Vagina (tissue), 2 donors: ENCODE measurements around the gene IFRD1. TPM values are rescaled to one million over a fixed set of nuclear protein-coding genes. Genes with fewer than 3 reads are reported as not detected.

Source experiments
- DNase-seq, 2 donors: peaks; one replicate each; pipeline ENCODE4 v3.0.0-alpha.2; 2017; ENCODE audit errors: extremely low spot score in 2 of 2
- H3K27ac ChIP-seq: fragments of 200-600 bp; sonication (generic); one replicate; pipeline ENCODE4 v1.5.1; 2019
- H3K27me3 ChIP-seq: fragments of 200-600 bp; sonication (generic); one replicate; pipeline ENCODE4 v1.5.1; 2019
- H3K36me3 ChIP-seq, 2 donors: fragments of 200-600 bp; sonication (generic); one replicate each; pipeline ENCODE4 v1.5.1; 2017 to 2019
- H3K4me1 ChIP-seq: fragments of 200-600 bp; sonication (generic); one replicate; pipeline ENCODE4 v1.5.1; 2019
- H3K4me3 ChIP-seq, 2 donors: fragments of 200-600 bp; sonication (generic); 1 replicate in 1 of 2; 2 replicates in 1 of 2; pipeline ENCODE4 v1.5.1; 2016 to 2019
- H3K9me3 ChIP-seq: fragments of 200-600 bp; sonication (generic); one replicate; pipeline ENCODE4 v1.5.1; 2019
- CTCF ChIP-seq, 3 experiments: fragments of 450-650 bp in 2 of 3; fragments of 200-600 bp in 1 of 3; sonication (generic) in 1 of 3; IDR thresholded peaks; one replicate each; pipeline ENCODE4 v1.5.1; 2017 to 2019; ENCODE audit warnings: antibody characterized with exemption in 3 of 3, mild to moderate bottlenecking in 2 of 3, moderate library complexity in 2 of 3
- POLR2A ChIP-seq, 2 donors: fragments of 450-650 bp; IDR thresholded peaks; one replicate each; pipeline ENCODE4 v1.6.1; 2017; ENCODE audit warnings: antibody characterized with exemption in 2 of 2, mild to moderate bottlenecking in 2 of 2, moderate library complexity in 2 of 2
- POLR2AphosphoS5 ChIP-seq, 2 donors: sonication (generic); formaldehyde crosslinking; IDR thresholded peaks; one replicate each; pipeline ENCODE4 v1.9.0; 2017; ENCODE audit warnings: antibody characterized with exemption in 2 of 2, mild to moderate bottlenecking in 2 of 2, low read depth in 1 of 2; ENCODE audit not compliant: insufficient read depth in 1 of 2
- intact Hi-C: fragments of 100-400 bp; cut with DNase I; formaldehyde crosslinking; loops from one replicate; pipeline ENCODE4 v1.15.1; 2023
- total RNA-seq: library from RNA; depleted of rRNA; stranded (reverse); fragments of >200 nt; gene quantifications from one replicate; pipeline ENCODE4 v1.2.3, GENCODE V29; 2016

IFRD1 gene
- total RNA-seq, 1 donor from 2014 or later: 70.2 TPM

- intact Hi-C loops: no loop called here
- no peaks in the 10 kb centered on the region for H3K9me3 ChIP-seq
- no peaks in the 10 kb centered on the region for H3K36me3 ChIP-seq
- no peak overlapping the region for H3K4me3 ChIP-seq
- H3K4me1 ChIP-seq: no peaks in the 10 kb centered on the region
- TF ChIP-seq CTCF (IDR thresholded peaks at IDR 0.05) (no peak), POLR2AphosphoS5 (IDR thresholded peaks at IDR 0.05; ENCODE audit: insufficient read depth in 1 of 2, low read depth in 1 of 2) (no peak), POLR2A (IDR thresholded peaks at IDR 0.05) (no peak)
- no peak for DNase-seq
- H3K27me3 ChIP-seq: no peaks in the 10 kb centered on the region
- H3K27ac ChIP-seq: no peak overlapping the region
Observed at GRCh38 chr7:112501801-112502503, 51.7 kb downstream of the IFRD1 start.

DNA sequence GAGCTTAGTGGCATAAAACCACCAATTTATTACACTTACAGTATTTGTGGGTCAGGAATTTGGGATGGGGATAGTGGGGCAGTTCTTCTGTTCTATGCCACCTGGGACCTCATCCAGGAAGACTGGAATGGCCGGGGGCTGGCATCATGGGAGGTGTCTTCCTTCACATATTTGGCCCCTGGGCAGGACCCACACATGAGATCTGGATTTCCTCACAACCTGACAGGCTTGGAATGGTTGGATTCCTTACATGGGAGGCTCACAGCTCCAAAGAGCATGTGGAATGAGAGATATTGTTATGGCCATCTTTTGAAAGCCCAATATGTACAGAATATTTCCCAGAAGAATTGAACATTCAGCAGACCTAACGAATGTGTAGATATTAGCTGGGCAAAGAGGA, 52.4 kb downstream of the IFRD1 start:
- intact Hi-C loops: no loop called here
- no peak overlapping the region for H3K4me3 ChIP-seq
- no peaks in the 10 kb centered on the region for H3K4me1 ChIP-seq
- no peak for DNase-seq
- no peaks in the 10 kb centered on the region for H3K27me3 ChIP-seq
- no peak for TF ChIP-seq POLR2AphosphoS5 (IDR thresholded peaks at IDR 0.05; ENCODE audit: insufficient read depth in 1 of 2, low read depth in 1 of 2)
- no peak overlapping the region for H3K27ac ChIP-seq
- no peaks in the 10 kb centered on the region for H3K9me3 ChIP-seq
- no peaks in the 10 kb centered on the region for H3K36me3 ChIP-seq

- H3K4me3 ChIP-seq: no peak overlapping the region
- H3K9me3 ChIP-seq: no peaks in the 10 kb centered on the region
- no peaks in the 10 kb centered on the region for H3K36me3 ChIP-seq
- no peak for TF ChIP-seq POLR2A (IDR thresholded peaks at IDR 0.05)
- no peak for TF ChIP-seq CTCF (IDR thresholded peaks at IDR 0.05)
- intact Hi-C loops: no loop called here
- no peak for DNase-seq
- no peaks in the 10 kb centered on the region for H3K4me1 ChIP-seq
- no peaks in the 10 kb centered on the region for H3K27me3 ChIP-seq
- no peak overlapping the region for H3K27ac ChIP-seq
Observed at GRCh38 chr7:112503361-112503972, 53.2 kb downstream of the IFRD1 start.

GRCh38 chr7:112504093-112504695, 53.9 kb downstream of the IFRD1 start:
- no peaks in the 10 kb centered on the region for H3K36me3 ChIP-seq
- intact Hi-C loops: no loop called here
- no peak overlapping the region for H3K27ac ChIP-seq
- H3K9me3 ChIP-seq: no peaks in the 10 kb centered on the region
- DNase-seq: no peak
- no peaks in the 10 kb centered on the region for H3K4me1 ChIP-seq
- TF ChIP-seq CTCF (IDR thresholded peaks at IDR 0.05): no peak
- no peak for TF ChIP-seq POLR2A (IDR thresholded peaks at IDR 0.05)
- TF ChIP-seq POLR2AphosphoS5 (IDR thresholded peaks at IDR 0.05; ENCODE audit: insufficient read depth in 1 of 2, low read depth in 1 of 2): no peak
- no peaks in the 10 kb centered on the region for H3K27me3 ChIP-seq
- no peak overlapping the region for H3K4me3 ChIP-seq

GRCh38 chr7:112505495-112505894, 55.2 kb downstream of the IFRD1 start:
- Histone ChIP-seq H3K27me3 (no peaks in the 10 kb centered on the region), H3K4me1 (no peaks in the 10 kb centered on the region), H3K9me3 (no peaks in the 10 kb centered on the region), H3K27ac (no peak overlapping the region), H3K4me3 (no peak overlapping the region), H3K36me3 (no peaks in the 10 kb centered on the region)
- intact Hi-C loops: no loop called here
- no peak for DNase-seq
- TF ChIP-seq POLR2A (IDR thresholded peaks at IDR 0.05) (no peak), CTCF (IDR thresholded peaks at IDR 0.05) (no peak)
